ENCODE results near the gene C13orf42.
"Not testable (repeated sequence)": the region's sequence is repeated elsewhere in the genome, so short reads cannot be mapped to it uniquely, and the experiment has no call there.

C13orf42 gene

DNA sequence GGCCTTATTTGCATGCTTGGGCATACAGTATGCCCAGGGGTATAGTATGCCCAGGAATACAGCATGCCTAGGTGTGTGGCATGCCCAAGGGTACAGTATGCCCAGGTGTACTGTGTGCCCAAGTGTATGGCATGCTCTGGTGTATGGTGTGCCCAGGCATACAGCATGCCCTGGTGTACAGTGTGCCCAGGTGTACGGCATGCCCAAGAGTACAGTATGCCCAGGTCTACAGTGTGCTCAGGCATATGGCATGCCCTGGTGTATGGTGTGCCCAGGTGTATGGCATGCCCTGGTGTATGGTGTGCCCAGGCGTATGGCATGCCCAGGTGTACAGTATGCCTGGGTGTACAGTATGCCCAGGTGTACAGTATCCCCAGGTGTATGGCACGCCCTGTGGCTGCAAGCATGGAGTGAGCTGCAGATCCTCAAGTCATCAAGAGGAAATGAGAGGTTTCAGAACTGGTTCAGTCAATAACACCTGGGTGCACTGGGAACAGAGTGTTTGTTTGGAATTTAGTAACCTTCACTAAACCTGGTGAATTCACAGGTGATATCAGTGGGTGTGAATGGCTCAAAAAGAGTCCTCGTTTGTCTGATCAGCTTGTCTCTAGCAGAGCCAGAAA lies 7.8 kb upstream of the C13orf42 start:
- DNase-seq = no peak

DNA sequence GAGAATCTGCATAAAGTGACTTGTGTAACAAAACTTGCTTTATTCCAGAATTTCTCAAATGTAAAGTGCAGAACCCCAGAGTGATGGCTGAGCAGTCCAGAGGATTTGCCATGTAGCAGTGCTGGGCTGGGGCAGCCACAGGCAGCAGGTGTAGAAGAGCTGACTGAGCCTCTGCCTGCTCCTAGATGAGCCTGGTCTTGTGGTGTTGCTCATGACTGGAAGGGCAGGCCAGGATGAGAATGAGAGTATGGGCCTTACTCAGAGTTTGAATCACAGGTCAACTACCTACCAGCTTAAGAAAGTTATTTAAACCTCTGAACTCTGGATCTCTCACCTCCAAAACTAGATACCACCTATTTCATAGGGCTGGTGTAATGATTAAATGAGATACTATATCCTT lies 2.9 kb upstream of the C13orf42 start:
- DNase-seq = no peak

DNA sequence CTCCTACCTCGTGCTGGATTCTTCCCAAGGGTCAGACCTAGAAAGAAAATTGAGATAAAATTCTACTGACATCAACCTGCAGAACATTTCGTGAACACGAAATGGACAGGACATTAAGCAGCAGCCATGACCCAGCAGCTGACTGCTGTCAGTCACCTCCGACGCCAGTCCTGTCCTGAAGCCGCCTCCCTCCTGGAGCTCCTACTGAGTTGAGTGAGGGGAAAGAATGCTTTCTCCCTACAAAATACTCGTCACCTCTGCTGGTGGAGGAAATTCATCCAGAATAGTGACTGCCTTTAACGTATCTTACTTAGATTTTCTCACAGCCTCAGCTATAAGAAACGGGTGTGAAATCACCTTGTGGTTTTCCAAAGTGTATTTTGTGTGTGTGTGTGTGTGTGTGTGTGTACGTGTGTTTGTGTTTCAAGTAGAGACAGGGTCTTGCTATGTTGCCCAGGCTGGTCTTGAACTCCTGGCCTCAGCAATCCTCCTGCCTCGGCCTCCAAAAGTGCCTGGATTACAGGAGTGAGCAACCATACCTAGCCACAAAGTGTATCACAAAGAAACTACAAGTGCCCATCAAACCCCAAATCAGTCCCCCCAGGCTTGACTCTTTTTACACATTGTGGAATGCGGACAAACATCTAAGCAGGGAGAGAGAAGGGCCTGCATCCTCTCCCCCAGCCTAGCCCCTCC lies 2.3 kb upstream of the C13orf42 start:
- no peak for DNase-seq

DNA sequence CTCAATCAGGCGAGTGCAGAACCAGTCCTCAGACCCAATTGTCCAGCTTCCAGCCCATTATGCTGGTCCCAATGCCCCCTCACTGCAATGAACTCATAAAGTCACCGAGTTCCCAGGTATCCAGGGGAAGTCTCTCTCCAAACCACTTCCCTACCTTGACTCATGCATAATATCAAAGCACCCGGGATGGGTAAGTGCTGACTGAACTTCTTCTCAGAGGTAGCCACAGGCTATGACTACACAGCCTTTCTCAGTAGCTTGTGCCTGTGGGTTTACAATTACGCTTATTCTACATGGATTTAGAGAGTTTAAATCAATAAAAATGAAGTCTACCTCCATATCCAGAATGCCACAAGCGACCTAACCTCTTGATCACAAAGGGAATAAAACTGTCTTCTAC lies 1.7 kb upstream of the C13orf42 start:
- DNase-seq = no peak

DNA sequence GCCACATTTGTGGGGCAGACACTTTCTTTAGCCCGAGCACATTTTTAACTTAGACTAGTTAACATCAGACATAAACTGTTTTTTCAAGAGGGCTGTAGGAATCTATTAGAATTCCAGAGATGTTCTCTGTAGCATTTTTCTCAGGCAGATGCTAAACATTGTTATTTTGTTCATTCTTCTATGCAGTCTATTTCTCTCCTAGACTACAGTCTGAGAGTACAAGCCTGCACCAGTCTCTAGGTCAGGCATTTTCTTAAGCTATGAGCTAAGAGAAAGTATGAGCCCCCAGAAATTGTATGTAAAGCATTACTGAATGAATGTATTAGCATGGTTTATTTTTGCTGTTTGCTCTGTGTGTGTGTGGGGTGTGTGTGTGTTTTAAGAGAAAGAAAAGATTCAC lies 923 bp upstream of the C13orf42 start:
- no peak for DNase-seq

DNA sequence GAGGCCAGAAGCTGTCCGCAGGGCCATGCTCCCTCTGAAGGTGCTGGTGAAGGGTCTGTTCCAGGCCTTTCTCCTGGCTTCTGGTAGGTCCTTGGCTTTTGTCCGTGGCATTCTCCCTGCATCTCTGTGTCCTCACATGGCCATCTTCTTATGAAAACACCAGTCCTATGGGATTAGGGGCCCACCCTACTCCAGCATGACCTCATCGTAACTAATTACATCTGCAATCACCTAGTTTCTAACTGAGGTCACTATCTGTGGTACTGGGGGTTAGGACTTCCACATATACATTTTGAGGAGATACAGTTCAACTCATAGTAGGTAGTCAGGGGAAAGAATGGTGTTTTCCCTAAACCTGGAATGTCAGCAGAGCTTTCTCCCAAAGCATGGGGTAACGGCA lies 3.1 kb downstream of the C13orf42 start:
- DNase-seq = no peak

DNA sequence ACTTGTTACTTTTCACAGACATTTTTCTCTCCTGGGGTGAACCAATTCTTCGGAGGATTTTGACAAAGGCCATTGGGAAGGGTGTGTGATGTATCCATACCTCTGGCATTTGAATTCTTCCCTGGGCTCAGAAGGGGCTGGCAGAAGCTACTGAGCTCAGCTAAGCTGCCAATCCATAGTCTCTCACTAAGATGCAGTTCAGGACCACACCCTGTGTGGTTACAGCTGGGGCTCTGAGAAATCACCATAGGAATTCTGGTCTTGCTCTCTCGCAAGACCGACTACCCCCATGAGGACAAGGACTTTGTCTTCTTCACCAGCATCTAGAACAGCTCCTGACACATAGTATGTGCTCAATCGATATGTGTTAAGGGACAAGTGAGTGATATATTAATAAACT lies 6.0 kb downstream of the C13orf42 start:
- no peak for DNase-seq

DNA sequence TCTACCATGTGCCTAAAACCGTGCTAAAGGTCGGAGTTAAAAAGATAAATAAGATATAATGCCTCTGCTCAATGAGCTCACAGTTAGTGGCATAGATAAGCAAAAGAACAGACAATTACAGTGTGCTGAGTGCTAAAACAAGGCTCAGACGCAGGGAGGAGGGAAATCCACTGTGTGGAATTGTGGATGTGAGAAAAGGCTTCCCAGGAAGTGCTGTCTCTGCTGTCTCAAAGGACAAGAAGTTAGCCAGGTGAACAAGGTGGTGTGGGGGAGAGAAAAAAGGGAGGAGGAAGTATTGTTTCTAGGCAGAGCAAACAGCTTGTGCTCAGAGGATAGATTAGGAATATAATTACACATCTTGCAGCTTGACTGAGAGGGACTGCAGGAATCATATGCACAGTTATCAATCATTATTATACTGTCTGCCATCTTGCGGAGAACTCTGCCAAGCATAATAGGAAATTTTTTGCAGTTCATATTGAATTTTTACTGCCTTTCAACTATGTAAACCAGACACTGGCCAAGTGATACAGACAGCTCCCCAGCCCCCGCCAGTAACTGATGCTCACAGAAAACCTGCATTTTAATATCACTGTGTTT lies 9.3 kb downstream of the C13orf42 start:
- DNase-seq = no peak

DNA sequence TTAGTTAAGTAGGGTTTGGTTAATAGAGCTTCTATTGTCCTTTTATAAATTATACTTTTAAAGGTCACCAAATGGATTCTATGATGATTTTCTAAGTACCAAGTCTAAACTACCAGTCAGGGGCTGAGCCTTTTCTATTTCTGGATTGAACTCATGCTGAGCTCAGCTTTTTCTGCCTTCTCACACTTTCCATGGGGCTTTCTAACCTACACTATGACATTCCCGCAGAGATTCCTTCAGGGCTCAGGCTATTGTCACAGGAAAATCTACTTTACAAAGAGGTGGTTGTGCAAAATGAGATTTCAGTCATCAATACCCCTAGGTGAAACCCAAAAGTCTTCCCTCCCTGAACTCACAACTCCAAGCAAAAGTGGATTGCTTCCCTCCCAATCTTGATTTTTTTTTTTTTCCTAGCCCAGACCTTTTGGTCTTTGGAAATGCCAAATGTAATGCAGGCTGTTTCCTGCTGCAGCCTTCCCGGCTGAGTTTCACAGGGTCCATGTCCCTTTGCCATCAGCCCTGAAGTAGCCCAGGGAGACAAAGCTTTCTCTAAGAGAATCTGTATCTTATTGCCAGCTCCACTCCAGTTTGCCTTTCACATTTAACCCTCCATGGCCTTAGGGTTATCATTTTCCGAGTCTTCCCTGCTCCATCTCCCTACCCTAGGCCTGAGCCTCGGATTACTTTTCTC lies 13.6 kb downstream of the C13orf42 start:
- DNase-seq = no peak

DNA sequence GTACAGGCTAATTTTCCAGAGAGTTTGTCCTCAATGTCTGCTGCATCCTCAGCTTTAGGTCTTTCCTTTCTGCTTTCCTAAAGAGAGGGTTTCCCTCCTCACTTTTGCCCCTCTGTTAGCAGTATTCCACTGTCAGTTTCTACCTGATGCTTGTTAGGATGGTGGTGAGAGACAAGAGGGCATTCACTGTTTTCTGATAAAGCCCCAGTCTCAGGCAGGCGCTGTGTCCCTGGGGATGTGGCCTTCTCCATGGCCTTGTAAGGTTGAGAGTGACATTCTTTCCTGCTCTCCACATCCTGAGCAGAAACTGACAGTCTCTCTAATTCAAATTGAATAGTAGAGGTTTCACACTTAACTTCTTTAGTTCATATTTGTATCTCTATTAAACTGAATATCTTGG lies 14.9 kb downstream of the C13orf42 start:
- no peak for DNase-seq

DNA sequence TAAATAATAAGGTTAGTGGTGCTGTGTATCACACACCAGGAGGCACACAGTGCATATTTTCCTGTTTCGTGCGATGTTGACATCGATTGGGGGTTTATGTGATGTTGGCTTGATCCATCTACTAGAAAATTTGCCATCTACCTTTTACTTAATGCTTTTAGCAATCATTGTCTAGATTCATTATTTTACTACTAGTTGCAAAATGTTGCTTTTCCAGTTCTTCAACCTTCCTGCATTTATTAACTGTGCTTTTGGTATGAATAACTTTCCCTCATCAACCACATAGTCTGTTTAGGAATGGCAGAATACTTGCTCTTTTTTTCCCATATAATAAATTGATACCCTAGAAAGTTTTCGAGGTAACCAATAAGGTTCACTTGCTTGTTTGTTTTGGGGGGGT lies 17.5 kb downstream of the C13orf42 start:
- DNase-seq = no peak

DNA sequence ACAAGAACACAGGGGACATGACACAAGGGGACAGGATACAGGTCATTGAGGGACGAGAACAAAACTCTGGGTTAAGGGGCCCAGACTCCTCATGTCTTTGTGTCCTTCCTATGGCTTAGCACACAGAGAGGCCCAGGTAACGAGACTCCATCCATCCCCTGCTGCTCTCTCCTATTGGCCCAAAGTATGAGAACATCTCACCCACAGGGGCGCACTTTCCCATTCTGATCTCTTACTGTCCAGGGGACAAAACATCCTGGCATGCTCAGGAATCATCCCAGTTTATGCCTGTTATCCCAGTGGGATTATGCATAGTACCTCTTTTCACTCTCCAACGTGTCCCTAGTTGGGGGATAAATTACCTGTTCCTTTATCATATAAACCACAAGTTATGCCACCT lies 19.2 kb downstream of the C13orf42 start:
- no peak for DNase-seq

DNA sequence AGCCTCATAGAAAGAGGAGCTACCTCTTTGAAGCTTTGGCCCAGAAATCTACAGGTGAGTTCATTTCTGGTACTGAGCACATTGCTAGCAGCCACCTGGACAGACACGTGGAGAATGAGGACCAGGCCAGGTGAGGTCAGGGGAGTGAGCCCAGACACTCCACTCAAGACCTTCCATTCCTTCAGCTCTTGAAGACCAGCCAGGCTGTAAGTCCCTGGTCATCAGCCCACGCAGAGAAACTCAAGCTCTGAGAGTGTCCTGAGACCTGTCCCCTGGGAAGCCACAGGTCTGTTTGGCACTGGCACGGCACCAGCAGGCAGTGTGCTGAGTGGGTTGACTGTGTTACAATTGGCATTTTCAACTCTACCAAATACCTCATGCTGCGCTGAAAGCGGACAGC lies 27.4 kb downstream of the C13orf42 start:
- no peak for DNase-seq

DNA sequence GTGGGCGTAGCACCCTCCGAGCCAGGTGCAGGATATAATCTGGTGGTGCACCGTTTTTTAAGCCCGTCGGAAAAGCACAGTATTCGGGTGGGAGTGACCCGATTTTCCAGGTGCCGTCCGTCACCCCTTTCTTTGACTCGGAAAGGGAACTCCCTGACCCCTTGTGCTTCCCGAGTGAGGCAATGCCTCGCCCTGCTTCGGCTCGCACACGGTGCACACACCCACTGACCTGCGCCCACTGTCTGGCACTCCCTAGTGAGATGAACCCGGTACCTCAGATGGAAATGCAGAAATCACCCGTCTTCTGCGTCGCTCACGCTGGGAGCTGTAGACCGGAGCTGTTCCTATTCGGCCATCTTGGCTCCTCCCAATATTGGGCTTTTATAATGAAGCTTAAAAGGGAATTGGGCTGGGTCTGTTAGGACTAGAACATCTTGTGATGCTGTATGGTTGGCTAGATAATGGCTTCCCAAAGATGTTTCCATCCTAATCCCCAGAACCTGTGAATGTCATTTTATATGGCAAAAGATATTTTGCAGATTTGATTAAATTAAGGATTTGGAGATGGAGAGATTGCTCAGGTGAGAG lies 30.5 kb downstream of the C13orf42 start:
- DNase-seq = not testable (repeated sequence)

DNA sequence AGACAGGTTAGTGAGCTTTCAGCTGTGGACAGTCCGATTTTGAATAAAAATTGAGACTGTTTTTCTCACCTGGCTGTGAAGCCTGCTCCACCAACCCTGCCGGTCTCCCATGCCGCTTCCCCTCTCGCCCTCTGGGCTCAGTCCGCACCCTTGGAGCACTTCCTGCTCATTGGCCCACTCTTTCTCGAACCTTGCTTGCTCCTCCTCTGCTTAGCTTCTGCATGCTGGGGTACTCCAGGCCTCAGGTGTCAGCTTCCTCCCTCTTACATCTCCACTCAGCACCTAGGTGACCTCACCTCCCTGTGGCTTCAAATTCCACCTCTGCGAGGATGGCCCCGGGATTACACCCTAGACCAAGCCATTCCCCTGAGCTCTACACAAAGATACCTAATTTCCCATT lies 39.6 kb downstream of the C13orf42 start:
- DNase-seq = no peak

DNA sequence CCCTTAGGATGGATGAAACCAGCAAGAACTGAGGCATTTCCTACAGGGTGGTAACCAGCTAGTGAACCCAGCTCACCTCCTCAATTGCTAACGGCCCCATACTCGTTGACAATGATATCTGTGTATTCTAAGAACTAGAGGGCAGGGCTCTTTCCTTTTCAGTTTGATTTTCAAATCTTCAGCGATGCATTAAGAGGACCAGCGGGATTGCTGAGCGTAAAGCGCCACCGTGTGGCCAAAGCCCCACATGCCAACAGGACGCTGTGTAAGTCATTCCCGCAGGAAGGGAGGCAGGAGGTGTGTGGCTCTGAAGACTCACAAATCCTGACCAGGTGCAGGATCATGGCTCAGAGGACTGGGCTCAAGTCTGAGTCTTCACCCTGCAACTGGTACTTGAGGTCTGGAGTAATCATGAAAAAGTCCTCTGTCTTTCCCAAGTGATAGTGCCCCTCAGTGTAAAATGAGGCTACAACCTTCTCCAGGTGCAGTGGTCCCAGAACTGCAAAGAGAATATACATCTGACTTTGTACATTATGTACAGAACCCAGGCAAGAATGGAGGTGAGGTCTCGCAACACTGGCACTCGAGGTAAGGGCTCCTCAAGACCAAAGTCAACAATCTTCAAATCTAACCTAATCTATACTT lies 40.9 kb downstream of the C13orf42 start:
- DNase-seq = peak; percentile 70 to 76

DNA sequence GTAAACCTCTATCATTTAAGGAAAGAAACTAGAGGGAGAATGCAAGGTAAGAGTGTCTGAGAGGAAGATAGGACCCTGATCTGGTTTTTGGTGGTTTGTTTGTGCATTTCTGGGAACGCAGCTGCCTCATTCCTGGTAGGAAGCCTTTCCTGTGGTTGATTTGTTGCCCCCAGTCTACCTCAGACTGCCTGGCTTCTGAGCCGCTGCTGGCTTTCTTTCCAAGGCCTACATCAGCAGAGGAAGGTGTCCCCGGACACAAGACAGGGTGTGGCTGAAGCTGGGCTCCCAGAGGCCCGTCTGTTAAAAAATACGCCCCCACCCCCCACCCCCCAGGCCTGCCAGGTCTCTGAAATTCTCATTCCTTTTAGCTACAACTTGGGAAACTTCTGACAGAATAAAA lies 42.6 kb downstream of the C13orf42 start:
- DNase-seq = no peak

DNA sequence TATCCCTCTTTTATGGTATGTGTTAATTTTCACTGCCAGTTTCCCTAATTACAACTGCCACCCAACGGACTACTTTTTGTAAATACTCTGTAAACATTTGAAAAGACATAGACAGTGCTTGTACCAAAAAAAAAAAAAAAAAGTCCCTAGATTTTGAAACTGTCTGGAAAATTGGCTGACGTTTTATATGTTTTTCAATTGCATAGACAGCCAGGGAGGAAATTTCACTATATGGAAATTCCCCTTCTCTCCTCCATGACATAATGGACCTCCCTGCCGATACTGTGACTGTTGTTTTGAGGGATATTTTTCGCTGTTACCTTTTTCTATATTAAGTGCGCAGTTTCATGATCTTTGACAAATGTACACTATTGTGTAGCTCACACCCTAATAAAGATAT lies 43.4 kb downstream of the C13orf42 start:
- no peak for DNase-seq

DNA sequence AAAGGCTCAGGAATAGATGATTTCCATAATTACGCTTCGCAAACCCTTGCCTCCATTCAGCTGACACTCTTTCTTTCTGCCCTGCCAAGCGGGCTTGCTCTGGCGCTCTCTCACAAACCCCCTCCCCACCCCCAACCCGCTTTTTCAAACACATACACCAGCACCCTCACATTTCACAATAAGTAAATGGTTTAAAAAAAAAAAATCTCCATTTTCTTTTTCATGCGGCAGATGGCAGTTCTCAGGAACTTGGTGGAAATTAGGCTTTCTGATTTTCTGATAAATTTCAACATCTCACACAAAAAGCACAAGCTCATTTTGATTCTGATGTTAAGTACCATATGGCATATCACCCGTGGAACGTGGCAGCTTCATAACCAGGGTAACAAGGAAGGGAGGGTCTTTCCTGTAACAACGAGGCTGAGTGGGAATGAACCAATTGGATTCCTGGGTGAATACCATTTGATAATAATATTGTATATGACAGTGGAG lies 43.8 kb downstream of the C13orf42 start:
- DNase-seq = no peak

DNA sequence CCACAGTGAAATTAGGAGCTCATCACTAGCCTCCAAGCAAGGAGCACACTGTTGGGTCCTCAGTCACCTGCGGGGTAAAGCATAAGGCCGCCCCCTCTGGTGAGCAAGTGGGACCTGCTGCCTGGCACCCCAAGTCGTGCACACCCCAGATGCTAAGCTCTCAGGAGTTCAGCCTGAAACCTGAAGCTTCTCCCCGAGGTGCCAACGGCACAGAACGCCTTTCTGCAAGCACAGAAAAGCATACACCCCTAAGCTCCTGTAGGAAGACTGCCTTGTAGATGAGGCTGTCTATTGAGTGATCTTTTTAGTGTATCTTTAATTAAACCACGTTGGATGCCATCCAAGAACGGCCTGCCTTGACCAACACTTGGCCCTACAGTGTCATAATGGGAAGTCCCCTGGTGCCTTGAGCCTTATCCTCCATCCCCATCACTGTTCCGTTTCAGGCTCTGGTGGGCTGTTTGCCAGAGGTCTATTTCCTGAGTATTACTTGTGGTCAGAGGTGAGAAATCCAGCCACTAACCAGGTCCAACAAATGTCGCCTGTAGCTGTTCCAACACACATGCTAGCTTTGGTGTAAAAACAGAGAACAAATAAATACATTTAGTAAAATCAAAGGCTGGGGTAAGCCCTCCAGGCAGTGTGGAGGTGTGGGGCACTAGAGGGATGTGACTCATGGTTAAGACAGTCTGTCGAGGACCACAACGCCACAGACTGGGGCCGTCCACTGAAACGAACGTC lies 44.8 kb downstream of the C13orf42 start:
- peak in 1 of 2 donors; percentile 5 for DNase-seq

DNA sequence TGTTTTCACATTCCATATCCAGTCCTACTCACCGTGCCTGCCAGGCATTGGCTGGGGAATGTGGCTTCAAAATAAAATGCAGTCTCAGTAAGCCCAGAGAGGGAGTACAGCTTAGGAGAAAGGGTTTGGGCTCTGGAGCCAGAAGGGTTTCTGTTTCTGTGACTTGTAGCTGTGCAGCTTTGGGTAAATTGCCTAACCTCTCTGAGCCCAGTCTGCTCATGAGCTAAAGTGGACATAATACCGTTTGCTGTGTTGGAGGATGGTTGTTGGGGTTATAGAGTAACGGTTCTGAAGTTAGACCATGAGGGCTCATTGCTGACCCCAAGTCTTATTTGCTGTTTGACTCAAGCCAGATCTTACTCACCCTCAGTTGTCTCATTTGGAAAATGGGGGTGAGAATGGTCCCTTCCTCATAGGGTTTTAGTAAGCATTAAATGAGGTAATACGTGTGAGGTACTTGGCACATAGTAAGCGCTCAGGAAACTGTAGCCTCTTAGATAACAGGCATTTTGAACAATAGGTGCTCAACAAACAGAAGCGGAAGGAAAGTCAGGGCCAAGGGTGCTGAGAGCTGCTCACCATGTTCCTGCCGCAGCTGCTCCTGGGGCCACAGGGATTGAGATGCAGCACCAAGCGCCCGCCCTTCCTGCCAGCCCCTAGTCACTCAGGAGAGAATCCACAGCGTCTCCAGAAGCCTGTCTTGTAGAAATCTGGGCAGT lies 45.5 kb downstream of the C13orf42 start:
- DNase-seq = no peak

Data from CD4-positive, alpha-beta T cell treated with Interferon alpha-2 for 1 hour (primary cell).